Putamen (tissue), 1 donor: ENCODE data around the gene EXOC8.
"Not testable (repeated sequence)": the region's sequence is repeated elsewhere in the genome, so short reads cannot be mapped to it uniquely, and the experiment has no call there.

Experiments
- DNase-seq: peaks from one replicate; pipeline ENCODE4 v3.0.0-alpha.2; 2016; ENCODE audit warnings: low spot score

The EXOC8 gene

DNA sequence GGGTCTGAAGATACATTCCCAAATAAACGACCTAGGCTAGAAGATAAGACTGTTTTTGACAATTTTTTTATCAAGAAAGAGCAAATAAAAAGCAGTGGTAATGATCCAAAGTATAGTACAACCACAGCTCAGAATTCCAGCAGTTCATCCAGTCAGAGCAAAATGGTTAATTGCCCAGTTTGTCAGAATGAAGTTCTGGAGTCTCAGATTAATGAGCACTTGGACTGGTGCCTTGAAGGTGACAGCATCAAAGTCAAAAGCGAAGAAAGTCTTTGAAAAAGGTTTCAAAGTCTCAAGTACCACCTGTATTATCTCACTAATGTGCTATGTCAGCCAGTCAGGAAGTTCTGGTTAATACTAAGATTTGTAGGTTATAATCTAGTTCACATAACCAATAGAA, 15.4 kb upstream of the EXOC8 start:
- DNase-seq = no peak

DNA sequence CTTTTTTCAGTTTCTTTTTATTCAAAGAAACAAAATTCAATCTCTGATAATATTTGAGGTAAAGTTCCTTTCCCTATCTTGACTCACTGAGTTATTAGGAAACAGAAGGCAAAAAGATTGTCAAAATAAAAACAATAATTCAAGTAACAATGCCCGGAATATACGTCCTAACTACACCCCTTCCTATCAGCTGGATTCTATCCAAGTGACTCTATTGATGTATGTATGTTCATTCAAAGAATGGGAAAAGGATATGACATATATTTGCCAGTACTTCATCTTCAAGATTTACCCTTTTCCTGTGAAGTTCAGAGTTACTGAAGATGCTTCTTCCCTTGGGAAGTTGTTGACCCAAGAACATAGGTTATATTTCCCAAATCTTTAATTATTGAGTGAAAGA, 14.2 kb upstream of the EXOC8 start:
- DNase-seq = no peak

GRCh38 chr1:231348856-231349255, 11.2 kb upstream of the EXOC8 start:
- DNase-seq = not testable (repeated sequence)

- no peak for DNase-seq
Observed at GRCh38 chr1:231348442-231348841, 10.8 kb upstream of the EXOC8 start.

DNA sequence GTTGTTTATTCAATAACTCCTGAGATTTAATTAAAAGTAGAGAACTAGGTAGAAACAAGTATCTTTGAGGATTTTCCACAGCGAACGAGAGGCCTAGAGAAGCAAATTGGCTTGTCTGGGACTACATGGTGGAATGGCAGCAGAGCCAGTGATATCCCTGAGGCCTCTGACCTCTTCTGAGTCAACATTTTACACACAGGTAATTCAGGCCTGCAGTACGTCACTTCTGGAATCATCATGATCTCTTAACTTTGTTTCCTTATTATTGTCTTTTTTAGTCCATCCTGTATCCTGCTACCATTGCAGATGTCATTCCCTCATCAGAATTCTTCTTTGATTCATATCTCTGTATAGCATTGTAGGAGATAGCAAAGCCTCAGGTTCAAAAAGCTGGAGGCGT, 10.3 kb upstream of the EXOC8 start:
- no peak for DNase-seq

DNA sequence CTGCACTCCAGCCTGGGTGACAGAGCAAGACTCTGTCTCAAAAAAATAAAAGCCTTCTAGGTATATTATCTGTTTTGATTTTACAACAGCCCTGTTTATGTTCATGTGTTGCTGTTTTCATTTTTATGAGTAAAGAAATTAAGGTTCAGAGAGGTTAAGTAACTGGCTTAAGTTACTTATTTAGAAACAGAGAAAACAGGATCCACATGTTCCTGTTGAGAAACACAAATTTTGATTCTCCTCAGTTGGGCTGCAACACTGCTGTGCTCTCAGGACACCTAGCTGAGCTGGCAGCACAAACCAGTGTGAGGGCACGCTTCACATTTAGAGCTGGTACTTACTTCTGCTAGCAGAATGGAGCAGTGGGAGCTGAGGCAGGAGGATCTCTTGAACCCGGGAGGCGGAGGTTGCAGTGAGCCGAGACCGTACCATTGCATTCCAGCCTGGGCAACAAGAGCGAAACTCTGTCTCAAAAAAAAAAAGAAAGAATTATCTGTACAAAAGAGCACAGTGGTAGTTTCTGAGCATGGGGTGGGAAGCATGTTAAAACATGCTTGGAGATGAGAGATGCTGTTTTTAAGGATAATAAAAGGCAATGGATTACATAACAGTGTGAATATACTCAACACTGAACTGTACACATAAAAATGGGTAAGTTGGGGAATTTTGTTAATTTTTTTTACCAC, 2.8 kb upstream of the EXOC8 start:
- no peak for DNase-seq

- no peak for DNase-seq
Observed at GRCh38 chr1:231338270-231339128, 847 bp upstream of the EXOC8 start, which contains the start of gene SPRTN. Gene SPRTN, plus strand, starts transcription at chr1:231338293. Its CDS starts 91 bp downstream, at chr1:231338384.

DNA sequence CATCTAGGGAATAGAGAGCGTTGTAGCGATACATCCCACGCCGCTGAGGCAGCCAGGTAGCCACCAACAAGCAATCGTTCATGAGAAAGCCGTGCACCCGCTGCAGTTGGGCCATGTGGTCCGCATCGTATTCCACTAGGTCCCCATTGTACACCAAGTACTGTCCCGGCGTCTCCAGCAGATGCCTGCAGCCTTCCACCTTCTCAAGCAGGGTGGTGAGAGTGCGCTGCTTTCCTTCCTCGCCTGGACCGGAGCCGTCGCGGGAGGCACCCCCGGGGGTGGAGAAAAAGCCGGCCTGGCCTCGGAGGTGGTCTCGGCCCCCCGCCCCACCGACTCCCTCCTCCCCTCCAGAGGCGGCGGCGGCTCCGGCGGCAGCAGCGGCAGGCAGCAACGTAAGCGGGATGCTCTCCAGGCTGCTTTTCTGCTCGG, 595 bp downstream of the EXOC8 start:
- peak; percentile 6 for DNase-seq

GRCh38 chr1:231335663-231336602, 1.7 kb downstream of the EXOC8 start:
- no peak for DNase-seq

DNA sequence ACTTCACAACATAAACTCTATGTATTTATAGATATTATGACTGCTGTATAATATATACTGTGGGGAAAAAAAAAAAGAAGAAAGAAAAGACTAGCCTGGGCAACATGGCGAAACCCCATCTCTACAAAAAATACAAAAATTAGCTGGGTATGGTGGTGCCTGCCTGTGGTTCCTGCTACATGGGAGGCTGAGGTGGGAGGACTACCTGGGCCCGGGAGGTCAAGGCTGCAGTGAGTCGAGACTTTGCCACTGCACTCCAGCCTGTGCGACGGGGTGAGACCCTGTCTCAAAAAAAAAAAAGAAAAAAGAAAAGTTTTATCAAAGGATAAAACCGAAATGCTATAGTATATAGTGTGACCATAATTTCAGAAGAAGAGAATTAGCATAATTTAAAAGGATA, 2.7 kb downstream of the EXOC8 start:
- DNase-seq = no peak

- DNase-seq = no peak
Observed at GRCh38 chr1:231334079-231334666, 3.5 kb downstream of the EXOC8 start.

GRCh38 chr1:231332761-231333160, 4.9 kb downstream of the EXOC8 start:
- DNase-seq = no peak

DNA sequence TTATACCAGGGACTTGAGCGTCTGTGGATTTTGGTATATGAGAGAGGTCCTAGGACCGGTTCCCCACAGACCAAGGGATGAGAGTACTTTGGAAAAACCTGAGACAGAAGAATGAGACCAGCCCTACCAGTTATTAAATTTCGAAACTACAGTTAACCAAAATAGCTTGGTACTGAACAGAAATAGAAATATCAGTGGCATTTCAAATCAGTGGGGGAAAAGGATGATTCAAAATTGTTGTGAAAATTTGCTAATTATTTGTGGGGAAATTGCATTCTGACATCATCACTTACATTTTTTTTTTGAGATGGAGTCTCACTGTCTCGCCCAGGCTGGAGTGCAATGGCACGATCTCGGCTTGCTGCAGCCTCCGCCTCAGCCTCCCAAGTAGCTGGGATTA, 8.2 kb downstream of the EXOC8 start:
- DNase-seq = no peak

DNA sequence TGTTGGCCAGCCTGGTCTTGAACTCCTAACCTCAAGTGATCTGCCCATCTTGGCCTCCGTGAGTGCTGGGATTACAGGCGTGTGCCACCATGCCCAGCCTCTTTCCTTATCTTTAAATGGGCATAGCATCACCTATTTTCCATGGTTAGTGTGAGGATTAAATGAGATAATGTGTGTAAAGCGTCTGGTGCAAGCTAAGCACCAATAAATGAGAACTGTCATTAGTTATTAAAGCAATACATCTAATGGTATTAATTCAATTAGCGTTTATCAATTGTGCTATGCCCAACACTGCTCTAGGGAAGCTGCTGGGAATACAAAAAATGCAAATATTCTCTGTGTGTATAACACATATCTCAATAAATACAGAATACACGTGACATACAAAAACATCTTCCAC, 10.0 kb downstream of the EXOC8 start:
- no peak for DNase-seq

- no peak for DNase-seq
Observed at GRCh38 chr1:231326248-231326647, 11.4 kb downstream of the EXOC8 start.

DNA sequence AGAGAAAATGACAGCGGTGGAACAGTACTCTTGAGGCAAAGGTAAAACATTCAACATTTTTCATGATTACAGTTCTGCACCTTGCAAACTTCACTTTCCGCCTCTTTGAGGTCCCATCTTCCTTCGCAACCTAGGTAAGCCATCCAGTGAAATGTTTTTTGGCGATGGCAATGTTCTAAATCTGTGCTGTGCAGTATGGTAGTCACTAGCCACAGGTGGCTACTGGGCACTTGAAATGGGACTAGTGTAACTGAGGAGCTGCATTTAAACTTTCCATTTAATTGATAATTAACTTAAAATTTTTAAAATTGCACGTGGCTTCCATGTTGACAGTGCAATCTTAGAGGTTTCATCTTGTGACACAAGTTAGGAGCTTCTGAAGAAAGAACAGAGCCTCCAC, 13.0 kb downstream of the EXOC8 start:
- DNase-seq = no peak

DNA sequence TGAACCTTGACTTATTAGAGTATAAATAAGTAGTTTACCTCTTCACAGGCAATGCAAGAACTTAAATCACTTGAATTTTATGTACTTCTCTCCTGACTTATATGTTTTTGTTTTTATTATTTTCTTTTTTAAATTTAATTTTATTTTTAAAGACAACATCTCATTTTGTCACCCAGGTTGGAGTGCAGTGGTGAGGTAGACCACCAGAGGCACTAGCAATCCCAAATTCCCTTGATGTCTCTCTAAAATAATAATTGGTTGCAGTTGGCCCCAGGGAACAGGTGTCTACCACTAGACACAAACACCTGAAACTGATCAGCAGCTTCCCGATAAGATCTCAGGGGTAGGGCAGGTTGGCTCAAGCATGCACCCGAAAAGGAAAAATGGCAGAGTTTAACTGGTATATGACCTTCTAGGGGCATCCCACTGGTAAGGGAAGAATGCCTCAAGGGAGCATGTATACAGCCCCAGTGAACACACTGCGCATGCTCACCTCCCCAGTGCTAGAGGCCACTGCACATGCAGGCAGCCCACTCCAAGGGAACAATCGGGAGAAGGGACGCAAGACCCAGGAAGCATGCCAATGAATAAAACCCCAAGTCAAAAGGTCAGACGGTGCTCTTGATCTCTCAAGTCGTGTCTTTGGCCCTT, 14.6 kb downstream of the EXOC8 start:
- no peak for DNase-seq

DNA sequence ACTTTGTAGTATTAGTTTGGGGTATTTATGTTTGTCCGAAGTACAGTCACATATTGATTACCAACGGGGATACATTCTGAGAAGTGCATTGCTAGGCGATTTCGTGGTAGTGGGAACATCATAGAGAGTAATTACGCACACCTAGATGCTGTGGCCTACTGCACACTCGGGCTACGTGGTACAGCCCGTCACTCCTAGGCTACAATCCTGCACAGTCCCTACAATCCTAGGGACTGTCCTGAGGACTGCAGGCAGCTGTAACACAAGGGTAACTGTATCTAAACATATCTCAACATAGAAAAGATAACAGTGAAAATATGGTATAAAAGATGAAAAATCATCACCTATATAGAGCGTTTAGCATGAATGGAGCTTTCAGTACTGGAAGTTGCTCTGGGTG, 18.6 kb downstream of the EXOC8 start:
- DNase-seq = no peak

GRCh38 chr1:231318568-231318967, 19.1 kb downstream of the EXOC8 start:
- DNase-seq = no peak

- DNase-seq = no peak
Observed at GRCh38 chr1:231318015-231318355, 19.7 kb downstream of the EXOC8 start.

- DNase-seq = no peak
Observed at GRCh38 chr1:231317306-231318014, 20.2 kb downstream of the EXOC8 start.
